ENCODE measurements around the gene F5. TPM values are rescaled to one million over a fixed set of nuclear protein-coding genes. Genes with fewer than 3 reads are reported as not detected.

The F5 gene
- total RNA-seq, 2 experiments from 2014 or later = 20.7 to 23.3 TPM

GRCh38 chr1:169527001-169527400 is 59.3 kb downstream of the F5 start:
- intact Hi-C loops (cut with micrococcal nuclease) = no loop called here
- ChIA-PET POLR2A (no interaction called here), CTCF (no interaction called here)
- Mint-ChIP-seq H3K9me3 (no peaks in the 10 kb centered on the region), H3K4me1 (ENCODE audit: low read depth) (peaks cover 9% of the 10 kb centered on the region), H3K36me3 (ENCODE audit: low read depth) (peaks cover 60% of the 10 kb centered on the region), H3K27me3 (no peaks in the 10 kb centered on the region), H3K4me3 (no peak overlapping the region), H3K27ac (no peak overlapping the region)
- TF ChIP-seq CTCF (IDR thresholded peaks at IDR 0.05) = no peak
- DNase-seq = no peak
- no peak for ATAC-seq

- DNase-seq = no peak
- CTCF ChIA-PET = interaction anchor here (1.0 kb wide), 1 partner anchor 43 kb away, joined by 5 read pairs; no protein-coding TSS in a partner anchor
- H3K4me3 Mint-ChIP-seq = no peak overlapping the region
- ATAC-seq = no peak
- POLR2A ChIA-PET = no interaction called here
- H3K36me3 Mint-ChIP-seq (ENCODE audit: low read depth) = peaks cover 59% of the 10 kb centered on the region
- no peaks in the 10 kb centered on the region for H3K9me3 Mint-ChIP-seq
- intact Hi-C loops (cut with micrococcal nuclease) = no loop called here
- no peak overlapping the region for H3K27ac Mint-ChIP-seq
- TF ChIP-seq CTCF (IDR thresholded peaks at IDR 0.05) = no peak
- no peaks in the 10 kb centered on the region for H3K27me3 Mint-ChIP-seq
- H3K4me1 Mint-ChIP-seq (ENCODE audit: low read depth) = peaks cover 9% of the 10 kb centered on the region
Observed at GRCh38 chr1:169526120-169526832, 60.0 kb downstream of the F5 start.

- ChIA-PET POLR2A (no interaction called here), CTCF (no interaction called here)
- TF ChIP-seq CTCF (IDR thresholded peaks at IDR 0.05) = no peak
- Mint-ChIP-seq H3K9me3 (no peaks in the 10 kb centered on the region), H3K27me3 (no peaks in the 10 kb centered on the region), H3K4me3 (no peak overlapping the region), H3K36me3 (ENCODE audit: low read depth) (peaks cover 56% of the 10 kb centered on the region), H3K27ac (no peak overlapping the region), H3K4me1 (ENCODE audit: low read depth) (peaks cover 9% of the 10 kb centered on the region)
- DNase-seq (no peak), ATAC-seq (no peak)
- intact Hi-C loops (cut with micrococcal nuclease) = no loop called here
Observed at GRCh38 chr1:169525391-169525790, 60.9 kb downstream of the F5 start.

- H3K27me3 Mint-ChIP-seq = no peaks in the 10 kb centered on the region
- H3K9me3 Mint-ChIP-seq = no peaks in the 10 kb centered on the region
- no peak for ATAC-seq
- H3K4me3 Mint-ChIP-seq = no peak overlapping the region
- CTCF ChIA-PET = interaction anchor here (0.9 kb wide), 1 partner anchor 22 kb away, joined by 3 read pairs; no protein-coding TSS in a partner anchor
- H3K4me1 Mint-ChIP-seq (ENCODE audit: low read depth) = peaks cover 5% of the 10 kb centered on the region
- POLR2A ChIA-PET = no interaction called here
- H3K36me3 Mint-ChIP-seq (ENCODE audit: low read depth) = peaks cover 56% of the 10 kb centered on the region
- no peak overlapping the region for H3K27ac Mint-ChIP-seq
- DNase-seq = no peak
- no peak for TF ChIP-seq CTCF (IDR thresholded peaks at IDR 0.05)
- intact Hi-C loops (cut with micrococcal nuclease) = no loop called here
Observed at GRCh38 chr1:169523904-169524303, 62.4 kb downstream of the F5 start.

- Mint-ChIP-seq H3K9me3 (no peaks in the 10 kb centered on the region), H3K36me3 (ENCODE audit: low read depth) (peaks cover 57% of the 10 kb centered on the region), H3K4me3 (no peak overlapping the region), H3K27me3 (no peaks in the 10 kb centered on the region), H3K4me1 (ENCODE audit: low read depth) (no peaks in the 10 kb centered on the region), H3K27ac (no peak overlapping the region)
- ATAC-seq = no peak
- DNase-seq = no peak
- ChIA-PET CTCF (no interaction called here), POLR2A (no interaction called here)
- intact Hi-C loops (cut with micrococcal nuclease) = no loop called here
- no peak for TF ChIP-seq CTCF (IDR thresholded peaks at IDR 0.05)
Observed at GRCh38 chr1:169521226-169521625, 65.1 kb downstream of the F5 start.

All from activated CD8-positive, alpha-beta T cell treated with anti-CD3 and anti-CD28 coated beads for 36 hours (primary cell).